H9 (cell line): ENCODE data around the gene TUBB1. TPM values are rescaled to one million over a fixed set of nuclear protein-coding genes. Genes with fewer than 3 reads are reported as not detected.

Source experiments
- DNase-seq: peaks from one replicate; pipeline ENCODE4 v3.0.0-alpha.2; 2017
- H2AFZ ChIP-seq: one replicate; pipeline ENCODE4 v1.6.1; 2013; ENCODE audit warnings: mild to moderate bottlenecking, low read length, control low read depth, moderate library complexity
- H2AK5ac ChIP-seq: 2 replicates; pipeline ENCODE4 v1.6.1; 2013; ENCODE audit warnings: low read length, control low read depth, mixed read lengths; ENCODE audit not compliant: insufficient read length
- H2BK120ac ChIP-seq: one replicate; pipeline ENCODE4 v1.6.1; 2013; ENCODE audit warnings: low read depth, mild to moderate bottlenecking, low read length, control low read depth, inconsistent platforms; ENCODE audit not compliant: poor library complexity, severe bottlenecking
- H2BK12ac ChIP-seq: 2 replicates; pipeline ENCODE4 v1.6.1; 2013; ENCODE audit warnings: low read length, control low read depth, mixed read lengths, low read depth; ENCODE audit not compliant: insufficient read length
- H2BK15ac ChIP-seq: 2 replicates; pipeline ENCODE4 v1.6.1; 2013; ENCODE audit warnings: low read depth, low read length, control low read depth
- H2BK20ac ChIP-seq: one replicate; pipeline ENCODE4 v1.6.1; 2013; ENCODE audit warnings: low read depth, mild to moderate bottlenecking, low read length, control low read depth, inconsistent platforms; ENCODE audit not compliant: poor library complexity, severe bottlenecking
- H2BK5ac ChIP-seq: 2 replicates; pipeline ENCODE4 v1.6.1; 2013; ENCODE audit warnings: low read length, control low read depth, mixed read lengths; ENCODE audit not compliant: insufficient read length
- H3K14ac ChIP-seq: 2 replicates; pipeline ENCODE4 v1.6.1; 2013; ENCODE audit warnings: low read length, control low read depth; ENCODE audit not compliant: insufficient read depth
- H3K18ac ChIP-seq: 2 replicates; pipeline ENCODE4 v1.6.1; 2013; ENCODE audit warnings: low read depth, mild to moderate bottlenecking, mixed read lengths, low read length, control low read depth; ENCODE audit not compliant: insufficient read length
- H3K23ac ChIP-seq: 2 replicates; pipeline ENCODE4 v1.6.1; 2013; ENCODE audit warnings: low read length, control low read depth, mixed read lengths, low read depth; ENCODE audit not compliant: insufficient read length
- H3K23me2 ChIP-seq: 2 replicates; pipeline ENCODE4 v1.6.1; 2013; ENCODE audit warnings: low read depth, mild to moderate bottlenecking, mixed read lengths, low read length, control low read depth; ENCODE audit not compliant: insufficient read length, poor library complexity, severe bottlenecking
- H3K27ac ChIP-seq: 2 replicates; pipeline ENCODE4 v1.5.1; 2013; ENCODE audit warnings: low read length, control low read depth, mixed read lengths, low read depth; ENCODE audit not compliant: insufficient read length
- H3K27me3 ChIP-seq: 2 replicates; pipeline ENCODE4 v1.6.1; 2013; ENCODE audit warnings: low read length, control low read depth, inconsistent platforms; ENCODE audit not compliant: insufficient read depth
- H3K4ac ChIP-seq: 2 replicates; pipeline ENCODE4 v1.6.1; 2013; ENCODE audit warnings: low read depth, mild to moderate bottlenecking, control low read depth, inconsistent platforms, low read length, moderate library complexity
- H3K4me1 ChIP-seq: 2 replicates; pipeline ENCODE4 v1.6.1; 2013; ENCODE audit warnings: low read length, control low read depth, inconsistent platforms; ENCODE audit not compliant: insufficient read depth
- H3K4me2 ChIP-seq: 2 replicates; pipeline ENCODE4 v1.6.1; 2013; ENCODE audit warnings: low read length, control low read depth, mixed read lengths; ENCODE audit not compliant: insufficient read length, insufficient read depth
- H3K56ac ChIP-seq: 2 replicates; pipeline ENCODE4 v1.6.1; 2013; ENCODE audit warnings: low read depth, mild to moderate bottlenecking, mixed read lengths, low read length, control low read depth; ENCODE audit not compliant: insufficient read length
- H3K79me1 ChIP-seq: 2 replicates; pipeline ENCODE4 v1.6.1; 2013; ENCODE audit warnings: low read depth, mild to moderate bottlenecking, moderate library complexity, low read length, control low read depth, inconsistent platforms; ENCODE audit not compliant: insufficient read depth, poor library complexity, severe bottlenecking
- H3K79me2 ChIP-seq: 2 replicates; pipeline ENCODE4 v1.6.1; 2013; ENCODE audit warnings: low read length, control low read depth, inconsistent platforms; ENCODE audit not compliant: insufficient read depth
- H3K9ac ChIP-seq: 2 replicates; pipeline ENCODE4 v1.6.1; 2013; ENCODE audit warnings: low read length, control low read depth, mixed read lengths; ENCODE audit not compliant: insufficient read length; ENCODE audit errors: extremely low read depth
- H3K9me3 ChIP-seq: one replicate; pipeline ENCODE4 v1.6.1; 2013; ENCODE audit warnings: low read depth, low read length, inconsistent platforms; ENCODE audit not compliant: control insufficient read depth
- H3T11ph ChIP-seq: one replicate; pipeline ENCODE4 v1.6.1; 2013; ENCODE audit warnings: mild to moderate bottlenecking, low read length, control low read depth, inconsistent platforms
- H4K20me1 ChIP-seq: one replicate; pipeline ENCODE4 v1.6.1; 2013; ENCODE audit not compliant: control insufficient read depth, insufficient read length, insufficient read depth
- H4K5ac ChIP-seq: 2 replicates; pipeline ENCODE4 v1.6.1; 2013; ENCODE audit warnings: low read depth, mild to moderate bottlenecking, mixed read lengths, low read length, control low read depth; ENCODE audit not compliant: insufficient read length
- H4K8ac ChIP-seq: replicated peaks from 2 replicates; pipeline ENCODE4 v1.6.1; 2013; ENCODE audit warnings: low read length, control low read depth, mixed read lengths, low read depth; ENCODE audit not compliant: insufficient read length
- H4K91ac ChIP-seq: 2 replicates; pipeline ENCODE4 v1.6.1; 2013; ENCODE audit warnings: low read depth, mild to moderate bottlenecking, moderate library complexity, mixed read lengths, low read length, control low read depth; ENCODE audit not compliant: insufficient read length
- H3K27ac Mint-ChIP-seq, 3 experiments: 2 replicates in 2 of 3; 3 replicates in 1 of 3; pipeline ENCODE4 v1.8.0; 2020 to 2021; ENCODE audit warnings: mixed read lengths in 3 of 3, mild to moderate bottlenecking in 1 of 3, moderate library complexity in 1 of 3
- H3K27me3 Mint-ChIP-seq: 2 replicates; pipeline ENCODE4 v1.8.0; 2021; ENCODE audit warnings: low read depth, mild to moderate bottlenecking, moderate library complexity, mixed read lengths
- H3K36me3 Mint-ChIP-seq, 3 experiments: 2 replicates in 2 of 3; 3 replicates in 1 of 3; pipeline ENCODE4 v1.8.0; 2020 to 2021; ENCODE audit warnings: low read depth in 3 of 3, mixed read lengths in 3 of 3; ENCODE audit not compliant: insufficient read depth in 1 of 3
- H3K4me1 Mint-ChIP-seq, 2 experiments: 2 replicates each; pipeline ENCODE4 v1.8.0; 2020; ENCODE audit warnings: mixed read lengths in 2 of 2
- H3K4me3 Mint-ChIP-seq, 2 experiments: 2 replicates in 1 of 2; 3 replicates in 1 of 2; pipeline ENCODE4 v1.8.0; 2020 to 2021; ENCODE audit warnings: mild to moderate bottlenecking in 2 of 2, mixed read lengths in 2 of 2, moderate library complexity in 1 of 2
- H3K9me3 Mint-ChIP-seq, 2 experiments: 2 replicates in 1 of 2; 3 replicates in 1 of 2; pipeline ENCODE4 v1.8.0; 2020; ENCODE audit warnings: mild to moderate bottlenecking in 2 of 2, mixed read lengths in 2 of 2, moderate library complexity in 1 of 2
- CTCF ChIP-seq: fragments of 200-600 bp; sonication (generic); conservative IDR thresholded peaks from 3 replicates; pipeline ENCODE4 v1.8.0; 2021; ENCODE audit warnings: antibody characterized with exemption, mild to moderate bottlenecking
- WGBS: extraction: QIAGEN DNeasy Blood & Tissue Kit; methylation state at CpG from one replicate; pipeline ENCODE4 v1.1.7; 2013; ENCODE audit warnings: missing lambda C conversion rate, low lambda C conversion rate, mixed read lengths; ENCODE audit not compliant: insufficient read length; ENCODE audit errors: extremely low coverage; 5-methylcytosine and 5-hydroxymethylcytosine counted together
- total RNA-seq: library from RNA; stranded (reverse); gene quantifications from 2 replicates; pipeline ENCODE4 v1.2.1, GENCODE V29; 2021

TUBB1 gene
- total RNA-seq, 1 experiment from 2014 or later: not detected

GRCh38 chr20:59006167-59006863 lies 12.9 kb upstream of the TUBB1 start:
- Histone ChIP-seq H2BK12ac (no peak overlapping the region), H2BK20ac (no peak overlapping the region), H3K4ac (no peak overlapping the region), H3K18ac (peak overlapping the region; percentile 46), H3K23ac (no peak overlapping the region), H3K14ac (peak overlapping the region; percentile 82; the same call in 1 of the 2 replicates), H2AK5ac (no peak overlapping the region), H3K56ac (no peak overlapping the region), H3K23me2 (peaks cover 3% of the 10 kb centered on the region), H3T11ph (no peak overlapping the region), H2BK15ac (no peak overlapping the region), H3K79me1 (no peaks in the 10 kb centered on the region), H4K5ac (no peak overlapping the region), H3K9ac (peak overlapping the region; percentile 21), H3K4me2 (peak overlapping the region; percentile 42), H3K27me3 (no peaks in the 10 kb centered on the region), H4K91ac (no peak overlapping the region), H3K79me2 (no peaks in the 10 kb centered on the region), H3K27ac (no peak overlapping the region), H3K4me1 (peaks cover 7% of the 10 kb centered on the region; the same call in 1 of the 2 replicates), H4K20me1 (no peaks in the 10 kb centered on the region), H2BK120ac (no peak overlapping the region), H2BK5ac (no peak overlapping the region), H2AFZ (no peak overlapping the region), H4K8ac (no peak overlapping the region), H3K9me3 (no peaks in the 10 kb centered on the region)
- Mint-ChIP-seq H3K27me3 (peaks cover 30% of the 10 kb centered on the region), H3K36me3 (peaks cover 0 to 11% (median 10%) of the 10 kb centered on the region in 3 experiments; a peak in 4 of 7 replicates), H3K4me1 (peaks cover 24 to 25% of the 10 kb centered on the region in 2 experiments), H3K27ac (no peak overlapping the region), H3K9me3 (no peaks in the 10 kb centered on the region), H3K4me3 (peak overlapping the region; percentile 60 to 74)
- no peak for TF ChIP-seq CTCF
- DNase-seq: no peak
- no CpG with 5 or more reads among the region's 29 CpGs for WGBS
